IMR-90 (cell line): ENCODE measurements around the gene NAA80.

ENCODE experiments used
- BHLHE40 ChIP-seq: fragments of 150-350 bp; IDR thresholded peaks from 2 replicates; pipeline ENCODE4 v1.6.1; 2016; ENCODE audit warnings: mild to moderate bottlenecking, low read depth, low read length
- CTCF ChIP-seq: conservative IDR thresholded peaks from 2 replicates; pipeline ENCODE4 v1.5.1; 2012; ENCODE audit warnings: mild to moderate bottlenecking, low read depth, low read length, improper control_type of control experiment
- ELK1 ChIP-seq: fragments of 150-350 bp; IDR thresholded peaks from 2 replicates; pipeline ENCODE4 v1.6.1; 2016; ENCODE audit warnings: low read depth, mild to moderate bottlenecking, low read length, moderate library complexity, borderline replicate concordance
- FOS ChIP-seq: fragments of 150-350 bp; IDR thresholded peaks from 2 replicates; pipeline ENCODE4 v1.6.1; 2016; ENCODE audit warnings: low read depth, low read length
- MAFK ChIP-seq: IDR thresholded peaks from 2 replicates; pipeline ENCODE4 v1.6.1; 2012; ENCODE audit warnings: low read depth, low read length, improper control_type of control experiment
- NFE2L2 ChIP-seq: fragments of 150-350 bp; IDR thresholded peaks from 2 replicates; pipeline ENCODE4 v1.6.1; 2016; ENCODE audit warnings: low read depth, mild to moderate bottlenecking, low read length
- POLR2A ChIP-seq: IDR thresholded peaks from 2 replicates; pipeline ENCODE4 v1.6.1; 2012; ENCODE audit warnings: mild to moderate bottlenecking, low read depth, low read length
- RAD21 ChIP-seq: IDR thresholded peaks from 2 replicates; pipeline ENCODE4 v1.6.1; 2012; ENCODE audit warnings: low read length, improper control_type of control experiment
- RCOR1 ChIP-seq: IDR thresholded peaks from 2 replicates; pipeline ENCODE4 v1.6.1; 2012; ENCODE audit warnings: mild to moderate bottlenecking, low read length, improper control_type of control experiment; ENCODE audit not compliant: insufficient replicate concordance
- RFX5 ChIP-seq: IDR thresholded peaks from 2 replicates; pipeline ENCODE4 v1.8.0; 2012; ENCODE audit warnings: low read depth, mild to moderate bottlenecking, low read length, moderate library complexity
- SMC3 ChIP-seq: fragments of 150-350 bp; IDR thresholded peaks from 2 replicates; pipeline ENCODE4 v1.6.1; 2016; ENCODE audit warnings: low read depth, mild to moderate bottlenecking, antibody characterized with exemption, low read length, moderate library complexity
- USF2 ChIP-seq: fragments of 150-350 bp; IDR thresholded peaks from 2 replicates; pipeline ENCODE4 v1.6.1; 2017; ENCODE audit warnings: mild to moderate bottlenecking, antibody characterized with exemption, low read length, low read depth

GRCh38 chr3:50336452-50337174 lies 37.4 kb upstream of the NAA80 start:
- TF ChIP-seq CTCF (no peak), RAD21 (no peak), SMC3 (no peak), RCOR1 (no peak), POLR2A (no peak), BHLHE40 (no peak), ELK1 (no peak), MAFK (no peak), FOS (no peak), USF2 (no peak), RFX5 (no peak), NFE2L2 (no peak)
